Measurements from ENCODE around the gene ARID1A. TPM values are rescaled to one million over a fixed set of nuclear protein-coding genes. Genes with fewer than 3 reads are reported as not detected.

ARID1A gene
- total and polyA plus RNA-seq, 2 of the 8 experiments (the other 6 are each of a cell fraction or from before 2014, with no cell fraction given): 52.1 to 103 TPM

GRCh38 chr1:26711777-26712176 is 16.0 kb downstream of the ARID1A start (continued):
- TF ChIP-seq TEAD4 (IDR thresholded peaks at IDR 0.05; ENCODE audit: low read depth, low read length): no peak
- TF ChIP-seq TAF7 (optimal IDR thresholded peaks at IDR 0.05; ENCODE audit: borderline replicate concordance, low read depth, low read length): no peak

All from H1 (cell line).